22Rv1 (cell line): ENCODE data around the gene GAK.

Source experiments
- CTCF ChIP-seq: fragments of 450-650 bp; IDR thresholded peaks from 2 replicates; pipeline ENCODE4 v1.5.1; 2017; ENCODE audit warnings: mild to moderate bottlenecking
- ZFX ChIP-seq: fragments of 450-650 bp; IDR thresholded peaks from 2 replicates; pipeline ENCODE4 v1.6.1; 2017; ENCODE audit warnings: antibody characterized with exemption, borderline replicate concordance

DNA sequence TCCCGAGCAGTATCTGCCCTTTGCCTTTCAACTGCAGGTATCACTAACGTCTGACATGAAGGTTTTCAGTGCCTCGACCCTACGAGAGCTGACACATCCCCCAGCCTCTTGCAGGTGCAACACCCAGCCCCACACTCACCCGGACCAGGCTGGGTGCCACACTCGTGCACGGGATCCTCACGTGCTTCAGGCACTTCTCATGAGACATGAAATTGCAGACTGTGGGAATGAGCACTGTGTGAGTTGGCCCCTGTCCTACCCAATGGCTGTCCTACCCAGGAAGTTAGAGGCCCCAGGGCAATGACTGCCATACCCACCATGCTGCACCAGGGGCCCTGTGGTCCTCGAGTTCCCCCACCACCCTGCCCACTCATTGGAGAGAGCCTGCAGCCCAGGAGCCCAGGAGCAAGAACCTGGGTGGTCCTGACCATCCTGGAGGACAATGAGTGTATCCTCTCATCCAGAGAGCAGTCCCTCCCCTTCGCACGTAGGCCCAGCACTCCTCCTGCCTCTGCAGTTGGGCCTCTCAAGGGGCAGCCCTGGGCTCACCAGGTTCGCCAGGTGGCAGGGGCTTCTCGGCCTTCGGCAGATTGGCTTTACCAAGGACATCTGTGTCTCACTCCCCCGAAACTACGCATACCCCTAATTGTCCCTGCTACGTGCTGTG, 38.9 kb upstream of the GAK start:
- TF ChIP-seq CTCF (no peak), ZFX (no peak)
